B cell (primary cell): ENCODE results near the gene MLXIPL. TPM values are rescaled to one million over a fixed set of nuclear protein-coding genes. Genes with fewer than 3 reads are reported as not detected.

Source experiments
- ATAC-seq: fragments of 200-7000 bp; cut with Tn5 transposase; one replicate; pipeline ENCODE4 v1.10.0; 2021; ENCODE audit warnings: low read depth, mild to moderate bottlenecking, moderate number of reproducible peaks, moderate library complexity
- CTCF ChIA-PET: fragments of 350-600 bp; sonication (Branson Sonifier 250); formaldehyde crosslinking; loops from one replicate; lab custom pipeline; 2021; ENCODE audit warnings: antibody characterized with exemption, inconsistent platforms; lab: Charles Lee
- POLR2A ChIA-PET: fragments of 350-600 bp; sonication (Branson Sonifier 250); formaldehyde crosslinking; loops from one replicate; lab custom pipeline; 2021; ENCODE audit warnings: antibody characterized with exemption; lab: Charles Lee
- DNase-seq: peaks from one replicate; pipeline ENCODE4 v3.0.0; 2013
- H2AFZ ChIP-seq: 2 replicates; pipeline ENCODE4 v1.6.1; 2012; ENCODE audit warnings: mild to moderate bottlenecking, low read depth, low read length; ENCODE audit not compliant: insufficient read depth, poor library complexity, severe bottlenecking
- H3K27ac ChIP-seq, 2 donors: 1 replicate in 1 of 2; 2 replicates in 1 of 2; pipeline ENCODE4 v1.5.1; 2012 to 2013; ENCODE audit warnings: low read length in 2 of 2, mild to moderate bottlenecking in 2 of 2, moderate library complexity in 1 of 2
- H3K27me3 ChIP-seq, 4 experiments: fragments of 200-600 bp in 1 of 4; sonication (generic) in 1 of 4; replicated peaks in 1 of 4; 1 replicate in 2 of 4; 2 replicates in 2 of 4; pipeline versions ENCODE4 v1.6.1 to v1.7.0; 2013 to 2016; ENCODE audit warnings: low read length in 3 of 4, mild to moderate bottlenecking in 2 of 4, mixed read lengths in 1 of 4, moderate library complexity in 1 of 4; ENCODE audit not compliant: insufficient read depth in 4 of 4, control insufficient read depth in 3 of 4; ENCODE audit errors: control extremely low read depth in 1 of 4
- H3K36me3 ChIP-seq, 2 experiments: replicated peaks in 1 of 2; 1 replicate in 1 of 2; 2 replicates in 1 of 2; pipeline versions ENCODE4 v1.6.1 to v1.7.1; 2013; ENCODE audit warnings: low read length in 1 of 2; ENCODE audit not compliant: insufficient read depth in 2 of 2, control insufficient read depth in 1 of 2; ENCODE audit errors: control extremely low read depth in 1 of 2, extremely low read depth in 1 of 2
- H3K4me1 ChIP-seq, 2 donors: fragments of 200-600 bp in 1 of 2; sonication (generic) in 1 of 2; 1 replicate in 1 of 2; 2 replicates in 1 of 2; pipeline versions ENCODE4 v1.5.1 to v1.6.1; 2013 to 2017; ENCODE audit warnings: low read length in 2 of 2; ENCODE audit not compliant: control insufficient read depth in 2 of 2, insufficient read depth in 2 of 2
- H3K4me2 ChIP-seq: replicated peaks from 2 replicates; pipeline ENCODE3; 2012; ENCODE audit warnings: mild to moderate bottlenecking, low read depth, low read length; ENCODE audit not compliant: poor library complexity, severe bottlenecking
- H3K4me3 ChIP-seq, 5 experiments: fragments of 200-600 bp in 1 of 5; sonication (generic) in 1 of 5; 1 replicate in 3 of 5; 2 replicates in 2 of 5; pipeline versions ENCODE4 v1.5.1 to v1.7.0; 2011 to 2016; ENCODE audit warnings: low read length in 4 of 5, mild to moderate bottlenecking in 4 of 5, low read depth in 2 of 5, control low read depth in 1 of 5, moderate library complexity in 1 of 5; ENCODE audit not compliant: insufficient read depth in 1 of 5; ENCODE audit errors: control extremely low read depth in 1 of 5, extremely low read depth in 1 of 5
- H3K79me2 ChIP-seq: fragments of 200-600 bp; sonication (generic); one replicate; pipeline ENCODE4 v1.6.0; 2016; ENCODE audit warnings: low read length; ENCODE audit not compliant: control insufficient read depth, insufficient read depth
- H3K9ac ChIP-seq: fragments of 200-600 bp; sonication (generic); 2 replicates; pipeline ENCODE4 v1.6.1; 2017; ENCODE audit warnings: mild to moderate bottlenecking, low read length, moderate library complexity
- H3K9me3 ChIP-seq, 3 donors: one replicate each; pipeline versions ENCODE4 v1.6.1 to v1.7.1; 2013; ENCODE audit warnings: low read length in 2 of 3; ENCODE audit not compliant: control insufficient read depth in 2 of 3, insufficient read depth in 1 of 3; ENCODE audit errors: control extremely low read depth in 1 of 3
- H4K20me1 ChIP-seq: 2 replicates; pipeline ENCODE4 v1.6.0; 2012; ENCODE audit warnings: mild to moderate bottlenecking, low read length; ENCODE audit not compliant: insufficient read depth, control insufficient read depth, poor library complexity, severe bottlenecking
- H3K27ac Mint-ChIP-seq: one replicate; pipeline ENCODE4 v1.8.0; 2021; ENCODE audit warnings: mixed read lengths
- H3K27me3 Mint-ChIP-seq: one replicate; pipeline ENCODE4 v1.8.0; 2021; ENCODE audit warnings: mixed read lengths
- H3K4me1 Mint-ChIP-seq: one replicate; pipeline ENCODE4 v1.8.0; 2021; ENCODE audit warnings: mixed read lengths
- H3K4me3 Mint-ChIP-seq: one replicate; pipeline ENCODE4 v1.8.0; 2021; ENCODE audit warnings: mixed read lengths
- H3K9me3 Mint-ChIP-seq: one replicate; pipeline ENCODE4 v1.8.0; 2022; ENCODE audit warnings: mixed read lengths; ENCODE audit not compliant: insufficient read depth
- CTCF ChIP-seq: fragments of 200-600 bp; IDR thresholded peaks from one replicate; pipeline ENCODE4 v1.8.0; 2022; ENCODE audit warnings: antibody characterized with exemption, mild to moderate bottlenecking
- EZH2 ChIP-seq: IDR thresholded peaks from 2 replicates; pipeline ENCODE4 v1.6.1; 2012; ENCODE audit warnings: borderline replicate concordance, low read depth, mild to moderate bottlenecking, moderate library complexity, low read length; ENCODE audit not compliant: insufficient read depth, poor library complexity, severe bottlenecking
- WGBS: methylation state at CpG from one replicate; pipeline ENCODE4 v1.1.5; 2013; ENCODE audit warnings: missing lambda C conversion rate; ENCODE audit not compliant: insufficient coverage; 5-methylcytosine and 5-hydroxymethylcytosine counted together
- intact Hi-C: fragments of 100-400 bp; cut with micrococcal nuclease; formaldehyde crosslinking; loops from one replicate; pipeline ENCODE4 v1.10.0; 2022
- polyA plus RNA-seq: library from polyadenylated mRNA; depleted of rRNA; stranded (reverse); fragments of >200 nt; gene quantifications from 2 replicates; pipeline ENCODE4 v1.2.3, GENCODE V29; 2012
- total RNA-seq, 2 donors: library from RNA; stranded (reverse); fragments of 120-200 nt in 1 of 2; gene quantifications; 1 replicate in 1 of 2; 2 replicates in 1 of 2; pipeline versions ENCODE4 v1.2.3 to v1.2.4, GENCODE V29; 2013 to 2022

The MLXIPL gene
- total and polyA plus RNA-seq, 2 donors (not counting 1 experiment from before 2014, with no cell fraction given), result not detected

DNA sequence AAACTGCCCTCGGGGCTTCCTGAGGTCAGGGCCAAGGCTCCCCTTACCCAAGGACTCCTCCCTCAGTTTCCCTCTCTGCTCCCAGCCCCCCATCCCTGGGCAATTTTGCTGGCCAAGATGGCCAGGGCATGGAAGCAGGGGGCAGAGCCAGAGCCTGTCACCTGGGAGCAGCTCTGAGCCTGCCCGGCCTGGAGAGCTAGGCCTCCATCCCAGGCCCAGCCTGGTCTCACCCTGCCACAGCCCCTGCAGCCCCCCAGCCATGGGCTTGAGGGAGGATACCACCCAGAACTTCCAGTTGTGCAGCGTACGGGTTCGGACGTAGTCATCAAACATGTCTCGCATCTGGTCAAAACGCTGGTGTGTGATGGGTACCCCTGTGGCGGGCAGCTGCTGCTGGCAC lies 29.0 kb downstream of the MLXIPL start:
- no peaks in the 10 kb centered on the region for H3K9me3 Mint-ChIP-seq
- intact Hi-C loops, result no loop called here
- H3K9ac ChIP-seq, result no peak overlapping the region
- H3K4me3 ChIP-seq, result no peak overlapping the region
- H3K4me3 Mint-ChIP-seq, result no peak overlapping the region
- no peak overlapping the region for H3K4me2 ChIP-seq
- ChIA-PET POLR2A (no interaction called here), CTCF (interaction anchor here (1.0 to 1.3 kb wide), 2 partner anchors 12 to 13 kb away, joined by 3 to 4 read pairs; no protein-coding TSS in a partner anchor)
- H3K79me2 ChIP-seq, result no peaks in the 10 kb centered on the region
- H3K4me1 ChIP-seq, result no peaks in the 10 kb centered on the region
- no peaks in the 10 kb centered on the region for H4K20me1 ChIP-seq
- H3K36me3 ChIP-seq, result no peaks in the 10 kb centered on the region
- no peak for TF ChIP-seq EZH2
- TF ChIP-seq CTCF, result no peak
- DNase-seq, result no peak
- no peak overlapping the region for H3K27ac ChIP-seq
- peaks cover 0 to 11% (median 0%) of the 10 kb centered on the region in 4 experiments for H3K27me3 ChIP-seq
- no peak overlapping the region for H3K27ac Mint-ChIP-seq
- H3K27me3 Mint-ChIP-seq, result peaks cover 28% of the 10 kb centered on the region
- WGBS, result 93% methylated on average over 9 of the region's 9 CpGs
- ATAC-seq, result no peak
- no peaks in the 10 kb centered on the region for H3K9me3 ChIP-seq
- no peaks in the 10 kb centered on the region for H3K4me1 Mint-ChIP-seq
- no peak overlapping the region for H2AFZ ChIP-seq

DNA sequence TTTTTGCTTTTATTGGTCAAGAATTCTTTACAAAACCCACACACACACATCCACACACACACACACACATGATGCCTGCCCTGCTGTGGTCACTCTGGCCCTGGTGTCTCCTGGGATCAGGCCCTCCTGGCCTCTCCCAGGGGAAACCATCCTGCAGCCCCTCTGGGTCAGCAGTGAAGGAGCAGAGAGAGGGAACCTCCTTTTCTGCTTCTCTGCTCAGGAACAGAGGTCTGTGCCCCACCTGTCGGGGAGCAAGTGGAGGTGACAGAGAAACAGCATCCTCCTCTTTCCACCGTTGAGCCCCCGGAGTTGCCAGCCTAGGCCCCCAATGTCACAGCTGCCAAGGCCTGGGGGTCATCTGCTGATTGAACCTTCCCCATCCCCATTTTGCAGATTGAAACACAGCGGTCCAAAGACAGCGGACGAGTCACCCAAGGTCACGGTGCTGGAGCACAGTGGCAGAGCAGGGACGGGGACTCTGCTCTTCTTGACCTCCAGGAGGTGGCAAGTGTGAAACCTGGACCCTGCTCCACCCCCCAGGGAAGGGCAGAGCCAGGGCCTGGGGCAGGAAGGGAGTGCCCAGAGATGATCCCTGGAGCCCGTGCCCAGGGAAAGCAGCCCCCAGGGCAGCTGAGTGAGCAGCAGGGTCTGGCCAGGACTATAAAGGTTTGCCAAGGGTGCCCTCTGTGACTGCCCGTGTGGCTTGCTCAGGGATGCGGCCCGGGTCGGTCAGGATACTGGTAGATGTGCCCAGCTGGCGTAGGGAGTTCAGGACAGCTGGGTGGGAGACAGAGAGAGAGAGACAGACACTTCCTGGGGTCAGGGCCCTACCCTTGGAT lies 30.9 kb downstream of the MLXIPL start:
- Histone ChIP-seq H3K9ac (no peak overlapping the region), H3K79me2 (no peaks in the 10 kb centered on the region), H3K4me3 (no peak overlapping the region), H3K36me3 (no peaks in the 10 kb centered on the region), H3K9me3 (no peaks in the 10 kb centered on the region), H3K4me1 (no peaks in the 10 kb centered on the region), H4K20me1 (no peaks in the 10 kb centered on the region), H3K27me3 (peaks cover 0 to 6% (median 0%) of the 10 kb centered on the region in 4 experiments), H3K27ac (no peak overlapping the region), H3K4me2 (no peak overlapping the region), H2AFZ (no peak overlapping the region)
- 86% methylated on average over 14 of the region's 14 CpGs for WGBS
- Mint-ChIP-seq H3K27ac (no peak overlapping the region), H3K9me3 (no peaks in the 10 kb centered on the region), H3K4me1 (no peaks in the 10 kb centered on the region), H3K4me3 (no peak overlapping the region), H3K27me3 (peaks cover 18% of the 10 kb centered on the region)
- intact Hi-C loops, result no loop called here
- POLR2A ChIA-PET, result no interaction called here
- no peak for DNase-seq
- TF ChIP-seq EZH2 (no peak), CTCF (no peak)
- no peak for ATAC-seq
- CTCF ChIA-PET, result interaction anchor here (1.1 kb wide), 2 partner anchors 14 to 132 kb away, joined by 3 to 5 read pairs; no protein-coding TSS in a partner anchor
